HUES48 (cell line): Measurements from ENCODE around the gene TCEA3.

Experiments
- H3K27ac ChIP-seq: one replicate; pipeline ENCODE4 v1.7.0; 2013; ENCODE audit warnings: low read depth, low read length, inconsistent platforms
- H3K27me3 ChIP-seq: 2 replicates; pipeline ENCODE4 v1.6.1; 2013; ENCODE audit warnings: mild to moderate bottlenecking, low read length; ENCODE audit not compliant: control insufficient read depth, insufficient read depth
- H3K36me3 ChIP-seq: 2 replicates; pipeline ENCODE4 v1.6.1; 2013; ENCODE audit warnings: low read length; ENCODE audit not compliant: control insufficient read depth, insufficient read depth
- H3K4me1 ChIP-seq: 2 replicates; pipeline ENCODE4 v1.6.1; 2013; ENCODE audit warnings: mild to moderate bottlenecking, low read length; ENCODE audit not compliant: control insufficient read depth, insufficient read depth
- H3K4me3 ChIP-seq: 2 replicates; pipeline ENCODE4 v1.5.1; 2013; ENCODE audit warnings: mild to moderate bottlenecking, low read depth, low read length
- H3K9ac ChIP-seq: 2 replicates; pipeline ENCODE4 v1.6.1; 2013; ENCODE audit warnings: mild to moderate bottlenecking, low read depth, low read length, moderate library complexity
- H3K9me3 ChIP-seq: 2 replicates; pipeline ENCODE4 v1.6.1; 2013; ENCODE audit warnings: low read length; ENCODE audit not compliant: control insufficient read depth, insufficient read depth

TCEA3 gene

GRCh38 chr1:23424293-23425192, at the start of gene TCEA3:
TSS of gene TCEA3 (minus strand) at chr1:23424748. CDS start at chr1:23424633, 115 bp downstream.
- no peak within 1 kb of the TSS for H3K27ac ChIP-seq
- H3K27me3 ChIP-seq, result peaks cover 90% of the 10 kb centered on the region

GRCh38 chr1:23473037-23473800, 48.7 kb upstream of the TCEA3 start:
- Histone ChIP-seq H3K9me3 (no peaks in the 10 kb centered on the region), H3K36me3 (no peaks in the 10 kb centered on the region), H3K27ac (no peak overlapping the region)

More at GRCh38 chr1:23424293-23425192, at the start of gene TCEA3:
- Histone ChIP-seq H3K36me3 (peaks cover 15% of the 10 kb centered on the region; the same call in 1 of the 2 replicates), H3K9me3 (no peaks in the 10 kb centered on the region), H3K4me3 (peak within 1 kb of the TSS; percentile 48), H3K4me1 (peaks cover 3% of the 10 kb centered on the region; the same call in 1 of the 2 replicates), H3K9ac (no peak within 1 kb of the TSS)

GRCh38 chr1:23472351-23473036, 47.9 kb upstream of the TCEA3 start:
- Histone ChIP-seq H3K9ac (no peak overlapping the region), H3K27me3 (no peaks in the 10 kb centered on the region), H3K27ac (no peak overlapping the region), H3K36me3 (no peaks in the 10 kb centered on the region), H3K9me3 (no peaks in the 10 kb centered on the region), H3K4me1 (no peaks in the 10 kb centered on the region), H3K4me3 (no peak overlapping the region)

More at GRCh38 chr1:23473037-23473800, 48.7 kb upstream of the TCEA3 start:
- H3K27me3 ChIP-seq, result no peaks in the 10 kb centered on the region
- H3K4me3 ChIP-seq, result no peak overlapping the region
- no peaks in the 10 kb centered on the region for H3K4me1 ChIP-seq
- no peak overlapping the region for H3K9ac ChIP-seq

GRCh38 chr1:23471473-23472075, 47.0 kb upstream of the TCEA3 start:
- no peaks in the 10 kb centered on the region for H3K27me3 ChIP-seq
- H3K9ac ChIP-seq, result no peak overlapping the region
- no peaks in the 10 kb centered on the region for H3K4me1 ChIP-seq
- no peaks in the 10 kb centered on the region for H3K36me3 ChIP-seq
- H3K27ac ChIP-seq, result no peak overlapping the region
- H3K4me3 ChIP-seq, result no peak overlapping the region
- H3K9me3 ChIP-seq, result no peaks in the 10 kb centered on the region

GRCh38 chr1:23470282-23471070, 45.9 kb upstream of the TCEA3 start:
- Histone ChIP-seq H3K4me1 (no peaks in the 10 kb centered on the region), H3K36me3 (no peaks in the 10 kb centered on the region), H3K4me3 (no peak overlapping the region), H3K27ac (no peak overlapping the region), H3K27me3 (no peaks in the 10 kb centered on the region), H3K9me3 (no peaks in the 10 kb centered on the region), H3K9ac (no peak overlapping the region)

GRCh38 chr1:23469372-23469982, 44.9 kb upstream of the TCEA3 start:
- no peak overlapping the region for H3K27ac ChIP-seq
- no peaks in the 10 kb centered on the region for H3K4me1 ChIP-seq
- no peaks in the 10 kb centered on the region for H3K27me3 ChIP-seq
- no peak overlapping the region for H3K9ac ChIP-seq
- no peak overlapping the region for H3K4me3 ChIP-seq
- no peaks in the 10 kb centered on the region for H3K9me3 ChIP-seq
- no peaks in the 10 kb centered on the region for H3K36me3 ChIP-seq

GRCh38 chr1:23466423-23466989, 42.0 kb upstream of the TCEA3 start:
- Histone ChIP-seq H3K4me3 (no peak overlapping the region), H3K27ac (no peak overlapping the region), H3K9me3 (no peaks in the 10 kb centered on the region), H3K27me3 (no peaks in the 10 kb centered on the region), H3K36me3 (no peaks in the 10 kb centered on the region), H3K4me1 (no peaks in the 10 kb centered on the region), H3K9ac (no peak overlapping the region)

GRCh38 chr1:23463286-23463685, 38.7 kb upstream of the TCEA3 start:
- Histone ChIP-seq H3K9ac (no peak overlapping the region), H3K27me3 (no peaks in the 10 kb centered on the region), H3K4me1 (no peaks in the 10 kb centered on the region), H3K9me3 (no peaks in the 10 kb centered on the region), H3K27ac (no peak overlapping the region), H3K36me3 (no peaks in the 10 kb centered on the region), H3K4me3 (no peak overlapping the region)

GRCh38 chr1:23462766-23463165, 38.2 kb upstream of the TCEA3 start:
- no peaks in the 10 kb centered on the region for H3K4me1 ChIP-seq
- H3K4me3 ChIP-seq, result no peak overlapping the region
- no peaks in the 10 kb centered on the region for H3K9me3 ChIP-seq
- no peak overlapping the region for H3K27ac ChIP-seq
- H3K9ac ChIP-seq, result no peak overlapping the region
- H3K36me3 ChIP-seq, result no peaks in the 10 kb centered on the region
- H3K27me3 ChIP-seq, result no peaks in the 10 kb centered on the region
